SK-N-SH (cell line): ENCODE data around the gene DCLK1. TPM values are rescaled to one million over a fixed set of nuclear protein-coding genes. Genes with fewer than 3 reads are reported as not detected.

Experiments
- CTCF ChIA-PET: fragments of 300-600, 350-600 bp; formaldehyde crosslinking; extraction: SDS; loops from one replicate; lab custom pipeline; 2021; lab: Yijun Ruan, JAX
- POLR2A ChIA-PET: fragments of 350-600 bp; sonication (Branson Sonifier 250); formaldehyde crosslinking; extraction: SDS; loops from one replicate; lab custom pipeline; 2020; ENCODE audit warnings: antibody characterized with exemption, inconsistent platforms; lab: Yijun Ruan, JAX
- DNase-seq: peaks from one replicate; pipeline ENCODE4 v3.0.0; 2012
- H2AFZ ChIP-seq: fragments of 200-600 bp; sonication (generic); 2 replicates; pipeline ENCODE4 v1.8.1; 2016; ENCODE audit warnings: antibody characterized with exemption, mild to moderate bottlenecking, low read depth
- H3F3A ChIP-seq: fragments of 200-600 bp; sonication (generic); replicated peaks from 2 replicates; pipeline ENCODE3; 2016; ENCODE audit warnings: antibody characterized with exemption, mild to moderate bottlenecking; ENCODE audit not compliant: insufficient read depth
- H3K27ac ChIP-seq, 2 experiments: fragments of 200-500 bp in 1 of 2; fragments of 200-600 bp in 1 of 2; sonication (Bioruptor generic) in 1 of 2; sonication (generic), shearing (Covaris generic) in 1 of 2; 2 replicates each; pipeline versions ENCODE4 v1.5.1 to v1.6.1; 2014 to 2016; ENCODE audit warnings: low read depth in 2 of 2, inconsistent platforms in 1 of 2, low read length in 1 of 2, mild to moderate bottlenecking in 1 of 2, mixed read lengths in 1 of 2
- H3K27me3 ChIP-seq: fragments of 200-600 bp; sonication (generic), shearing (Covaris generic); 2 replicates; pipeline ENCODE4 v1.6.1; 2016; ENCODE audit warnings: mixed run types; ENCODE audit not compliant: insufficient read depth
- H3K36me3 ChIP-seq, 2 experiments: fragments of 200-500 bp in 1 of 2; fragments of 200-600 bp in 1 of 2; sonication (Bioruptor generic) in 1 of 2; sonication (generic) in 1 of 2; replicated peaks in 1 of 2; 2 replicates each; pipeline versions ENCODE3 to v1.5.1; 2014 to 2016; ENCODE audit warnings: low read length in 1 of 2, mild to moderate bottlenecking in 1 of 2; ENCODE audit not compliant: insufficient read depth in 2 of 2, control insufficient read depth in 1 of 2
- H3K4me1 ChIP-seq, 2 experiments: fragments of 200-500 bp in 1 of 2; fragments of 200-600 bp in 1 of 2; sonication (Bioruptor generic) in 1 of 2; sonication (generic), shearing (Covaris generic) in 1 of 2; 2 replicates each; pipeline versions ENCODE4 v1.5.1 to v1.6.1; 2014 to 2016; ENCODE audit warnings: low read depth in 1 of 2, low read length in 1 of 2, mixed run types in 1 of 2; ENCODE audit not compliant: insufficient read depth in 2 of 2, control insufficient read depth in 1 of 2
- H3K4me2 ChIP-seq: fragments of 200-600 bp; sonication (generic), shearing (Covaris generic); 2 replicates; pipeline ENCODE4 v1.6.1; 2017; ENCODE audit warnings: mixed run types
- H3K4me3 ChIP-seq, 2 experiments: fragments of 200-500 bp in 1 of 2; fragments of 200-600 bp in 1 of 2; sonication (Bioruptor generic) in 1 of 2; sonication (generic), shearing (Covaris generic) in 1 of 2; 2 replicates each; pipeline versions ENCODE4 v1.5.1 to v1.8.1; 2014 to 2016; ENCODE audit warnings: low read depth in 2 of 2, inconsistent platforms in 1 of 2, low read length in 1 of 2, mild to moderate bottlenecking in 1 of 2, mixed read lengths in 1 of 2, moderate library complexity in 1 of 2
- H3K79me2 ChIP-seq: fragments of 200-600 bp; sonication (generic); 2 replicates; pipeline ENCODE4 v1.8.1; 2017; ENCODE audit warnings: mild to moderate bottlenecking; ENCODE audit not compliant: insufficient read depth
- H3K9ac ChIP-seq: fragments of 200-600 bp; sonication (generic); 2 replicates; pipeline ENCODE4 v1.6.1; 2017; ENCODE audit warnings: mixed run types
- H3K9me2 ChIP-seq: fragments of 200-600 bp; sonication (generic); 2 replicates; pipeline ENCODE4 v1.6.1; 2017; ENCODE audit warnings: mixed run types
- H3K9me3 ChIP-seq: fragments of 200-600 bp; sonication (generic); 2 replicates; pipeline ENCODE4 v1.6.1; 2017; ENCODE audit warnings: mixed run types, mild to moderate bottlenecking, moderate library complexity
- H4K20me1 ChIP-seq: fragments of 200-600 bp; sonication (generic); 2 replicates; pipeline ENCODE4 v1.6.1; 2017; ENCODE audit warnings: mild to moderate bottlenecking, mixed run types; ENCODE audit not compliant: insufficient read depth
- FOSL2 ChIP-seq: IDR thresholded peaks from 2 replicates; pipeline ENCODE4 v1.4.0; 2012; ENCODE audit warnings: low read depth, mild to moderate bottlenecking, moderate library complexity, borderline replicate concordance
- FOXJ3 ChIP-seq: sonication (generic); formaldehyde crosslinking; IDR thresholded peaks from 2 replicates; pipeline ENCODE4 v1.5.1; 2020; ENCODE audit warnings: mild to moderate bottlenecking, missing genetic modification reagents
- MEF2A ChIP-seq: IDR thresholded peaks from 2 replicates; pipeline ENCODE4 v1.4.0; 2012; ENCODE audit warnings: low read depth, borderline replicate concordance
- NRF1 ChIP-seq: IDR thresholded peaks from 2 replicates; pipeline ENCODE4 v1.6.1; 2012; ENCODE audit warnings: low read depth, mild to moderate bottlenecking, low read length
- POLR2AphosphoS5 ChIP-seq: IDR thresholded peaks from 2 replicates; pipeline ENCODE4 v1.6.1; 2012; ENCODE audit warnings: low read depth, low read length
- whole genome bisulfite sequencing: methylation state at CpG from one replicate; pipeline ENCODE4 v1.1.6; 2017; ENCODE audit warnings: low lambda C conversion rate; 5-methylcytosine and 5-hydroxymethylcytosine counted together
- polyA plus RNA-seq, 3 experiments: library from polyadenylated mRNA; depleted of rRNA; stranded (reverse); fragments of >200 nt; gene quantifications; 2 replicates each; pipeline ENCODE4 v1.2.3, GENCODE V29; 2012
- TF ChIP-seq, protein P1 (sequence below): fragments of 150-350 bp; IDR thresholded peaks from 2 replicates; pipeline ENCODE4 v1.6.1; 2017; ENCODE audit warnings: antibody characterized with exemption, low read length, low read depth, borderline replicate concordance
- TF ChIP-seq, protein P2 (sequence below): IDR thresholded peaks from 2 replicates; pipeline ENCODE4 v1.4.0; 2012; ENCODE audit warnings: low read depth
- TF ChIP-seq, protein P3 (sequence below): fragments of 200-600 bp; sonication (generic); IDR thresholded peaks from 2 replicates; pipeline ENCODE4 v1.6.1; 2017; ENCODE audit warnings: antibody characterized with exemption, mild to moderate bottlenecking, moderate library complexity

Gene DCLK1
- polyA plus RNA-seq, 1 of the 3 experiments (the other 2 are of a cell fraction), result 1.1 TPM

DNA sequence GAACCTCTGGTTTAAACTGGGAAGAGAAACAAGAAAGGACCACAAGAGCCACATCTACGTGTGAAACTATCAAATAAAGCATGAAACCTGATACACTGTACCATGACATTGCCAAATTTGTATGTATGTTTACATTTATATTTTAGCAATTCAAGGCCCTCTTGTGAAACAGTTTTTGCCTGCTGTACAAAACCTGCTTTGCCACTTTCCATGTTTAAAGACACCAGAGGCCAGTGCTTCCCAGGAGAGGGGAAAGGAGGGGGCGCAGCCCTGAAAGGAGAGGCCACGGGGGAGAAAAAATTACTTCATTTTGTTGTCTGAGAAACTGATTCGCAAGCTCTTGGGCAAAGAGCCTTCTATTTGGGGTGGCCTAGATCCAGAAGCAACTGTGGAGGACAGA is 124.8 kb downstream of the DCLK1 start:
- Histone ChIP-seq H3K27me3 (no peaks in the 10 kb centered on the region), H3K4me1 (no peaks in the 10 kb centered on the region; a peak in 1 of 4 replicates), H3K36me3 (no peaks in the 10 kb centered on the region), H3K9me3 (no peaks in the 10 kb centered on the region), H3K4me2 (no peak overlapping the region), H3K9ac (no peak overlapping the region), H3K79me2 (no peaks in the 10 kb centered on the region), H3K4me3 (no peak overlapping the region), H2AFZ (no peak overlapping the region), H3K27ac (no peak overlapping the region), H4K20me1 (no peaks in the 10 kb centered on the region), H3K9me2 (no peaks in the 10 kb centered on the region), H3F3A (peaks cover 3% of the 10 kb centered on the region)
- WGBS, result 69% methylated on average over 4 of the region's 4 CpGs
- ChIA-PET CTCF (no interaction called here), POLR2A (no interaction called here)
- TF ChIP-seq MEF2A (no peak), FOSL2 (no peak)
- TF ChIP-seq, protein P1, sequence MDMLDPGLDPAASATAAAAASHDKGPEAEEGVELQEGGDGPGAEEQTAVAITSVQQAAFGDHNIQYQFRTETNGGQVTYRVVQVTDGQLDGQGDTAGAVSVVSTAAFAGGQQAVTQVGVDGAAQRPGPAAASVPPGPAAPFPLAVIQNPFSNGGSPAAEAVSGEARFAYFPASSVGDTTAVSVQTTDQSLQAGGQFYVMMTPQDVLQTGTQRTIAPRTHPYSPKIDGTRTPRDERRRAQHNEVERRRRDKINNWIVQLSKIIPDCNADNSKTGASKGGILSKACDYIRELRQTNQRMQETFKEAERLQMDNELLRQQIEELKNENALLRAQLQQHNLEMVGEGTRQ, result no peak
- TF ChIP-seq, protein P2, sequence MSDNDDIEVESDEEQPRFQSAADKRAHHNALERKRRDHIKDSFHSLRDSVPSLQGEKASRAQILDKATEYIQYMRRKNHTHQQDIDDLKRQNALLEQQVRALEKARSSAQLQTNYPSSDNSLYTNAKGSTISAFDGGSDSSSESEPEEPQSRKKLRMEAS, result no peak
- no peak for DNase-seq

DNA sequence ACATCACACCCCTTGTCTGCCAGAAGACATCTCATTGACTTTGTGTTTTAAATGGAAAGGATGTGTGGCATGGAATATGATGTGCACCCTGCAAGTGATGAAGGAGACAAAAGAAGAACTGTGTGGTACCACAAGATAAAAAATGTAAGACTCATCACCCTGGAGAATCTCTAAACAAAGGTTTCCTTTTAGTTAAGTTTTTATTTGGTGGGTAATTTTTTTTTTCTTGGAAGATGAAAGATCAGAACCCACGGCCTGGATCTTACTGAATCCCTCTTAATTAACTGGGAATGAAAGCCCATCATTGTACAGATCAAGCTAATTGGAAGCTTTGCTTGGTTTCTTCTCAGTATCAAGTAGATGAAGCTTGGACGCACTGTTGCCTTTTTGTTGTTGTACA is 129.6 kb downstream of the DCLK1 start:
- Histone ChIP-seq H3K4me1 (no peaks in the 10 kb centered on the region; a peak in 1 of 4 replicates), H3K27ac (no peak overlapping the region), H3K27me3 (no peaks in the 10 kb centered on the region), H3K9me2 (no peaks in the 10 kb centered on the region), H3K36me3 (no peaks in the 10 kb centered on the region), H3F3A (no peaks in the 10 kb centered on the region), H3K4me3 (no peak overlapping the region), H3K9me3 (no peaks in the 10 kb centered on the region), H3K79me2 (no peaks in the 10 kb centered on the region), H3K4me2 (no peak overlapping the region), H2AFZ (no peak overlapping the region), H4K20me1 (no peaks in the 10 kb centered on the region), H3K9ac (no peak overlapping the region)
- TF ChIP-seq FOXJ3 (CRISPR knock-in tag) (no peak), NRF1 (no peak), POLR2AphosphoS5 (no peak)
- TF ChIP-seq, protein P3, sequence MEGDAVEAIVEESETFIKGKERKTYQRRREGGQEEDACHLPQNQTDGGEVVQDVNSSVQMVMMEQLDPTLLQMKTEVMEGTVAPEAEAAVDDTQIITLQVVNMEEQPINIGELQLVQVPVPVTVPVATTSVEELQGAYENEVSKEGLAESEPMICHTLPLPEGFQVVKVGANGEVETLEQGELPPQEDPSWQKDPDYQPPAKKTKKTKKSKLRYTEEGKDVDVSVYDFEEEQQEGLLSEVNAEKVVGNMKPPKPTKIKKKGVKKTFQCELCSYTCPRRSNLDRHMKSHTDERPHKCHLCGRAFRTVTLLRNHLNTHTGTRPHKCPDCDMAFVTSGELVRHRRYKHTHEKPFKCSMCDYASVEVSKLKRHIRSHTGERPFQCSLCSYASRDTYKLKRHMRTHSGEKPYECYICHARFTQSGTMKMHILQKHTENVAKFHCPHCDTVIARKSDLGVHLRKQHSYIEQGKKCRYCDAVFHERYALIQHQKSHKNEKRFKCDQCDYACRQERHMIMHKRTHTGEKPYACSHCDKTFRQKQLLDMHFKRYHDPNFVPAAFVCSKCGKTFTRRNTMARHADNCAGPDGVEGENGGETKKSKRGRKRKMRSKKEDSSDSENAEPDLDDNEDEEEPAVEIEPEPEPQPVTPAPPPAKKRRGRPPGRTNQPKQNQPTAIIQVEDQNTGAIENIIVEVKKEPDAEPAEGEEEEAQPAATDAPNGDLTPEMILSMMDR, result no peak
- TF ChIP-seq, protein P1, result no peak
- POLR2A ChIA-PET, result no interaction called here
- CTCF ChIA-PET, result interaction anchor here (1.5 kb wide), 1 partner anchor 281 kb away, joined by 4 read pairs; no protein-coding TSS in a partner anchor
- no peak for DNase-seq
- 78% methylated on average over 2 of the region's 2 CpGs for WGBS
